ENCODE data around the gene PTPN5. TPM values are rescaled to one million over a fixed set of nuclear protein-coding genes. Genes with fewer than 3 reads are reported as not detected.
A peak's percentile ranks its signal among the peaks of the same experiment; 100 is the strongest.

Gene PTPN5
- total RNA-seq, 2 experiments from 2014 or later: not detected

GRCh38 chr11:18726040-18726439 lies 65.6 kb downstream of the PTPN5 start, which contains the start of gene IGSF22:
TSS of gene IGSF22 (minus strand) at chr11:18726188. CDS start at chr11:18724236, 1,952 bp downstream.
- peaks cover 3% of the 10 kb centered on the region for H3K4me1 Mint-ChIP-seq (ENCODE audit: low read depth)
- H3K4me3 Mint-ChIP-seq: no peak within 1 kb of the TSS
- DNase-seq (no peak), ATAC-seq (no peak)
- no peaks in the 10 kb centered on the region for H3K27me3 Mint-ChIP-seq
- no peak for TF ChIP-seq CTCF (IDR thresholded peaks at IDR 0.05)
- H3K9me3 Mint-ChIP-seq: no peaks in the 10 kb centered on the region
- no peaks in the 10 kb centered on the region for H3K36me3 Mint-ChIP-seq (ENCODE audit: low read depth)
- H3K27ac Mint-ChIP-seq: no peak within 1 kb of the TSS
- CTCF ChIA-PET: interaction anchor here (1.0 kb wide), 1 partner anchor 13 kb away, joined by 3 read pairs; no protein-coding TSS in a partner anchor
- intact Hi-C loops (cut with micrococcal nuclease): no loop called here
- POLR2A ChIA-PET: interaction anchor here (0.6 to 0.7 kb wide), 2 partner anchors 37 to 39 kb away, joined by 3 read pairs; no protein-coding TSS in a partner anchor

GRCh38 chr11:18723991-18724390 lies 67.6 kb downstream of the PTPN5 start:
- Mint-ChIP-seq H3K27ac (no peak overlapping the region), H3K36me3 (ENCODE audit: low read depth) (no peaks in the 10 kb centered on the region), H3K9me3 (no peaks in the 10 kb centered on the region), H3K27me3 (no peaks in the 10 kb centered on the region), H3K4me3 (no peak overlapping the region), H3K4me1 (ENCODE audit: low read depth) (peaks cover 3% of the 10 kb centered on the region)
- ChIA-PET POLR2A (no interaction called here), CTCF (interaction anchor here (0.7 to 3.4 kb wide), 6 partner anchors 7 to 41 kb away, joined by 3 to 37 read pairs (median 4); no protein-coding TSS in a partner anchor)
- no peak for ATAC-seq
- no peak for DNase-seq
- no peak for TF ChIP-seq CTCF (IDR thresholded peaks at IDR 0.05)
- intact Hi-C loops (cut with micrococcal nuclease): no loop called here

- H3K27ac Mint-ChIP-seq: no peak overlapping the region
- TF ChIP-seq CTCF (IDR thresholded peaks at IDR 0.05): peak; percentile 60
- intact Hi-C loops (cut with micrococcal nuclease): no loop called here
- H3K36me3 Mint-ChIP-seq (ENCODE audit: low read depth): no peaks in the 10 kb centered on the region
- H3K27me3 Mint-ChIP-seq: no peaks in the 10 kb centered on the region
- no peaks in the 10 kb centered on the region for H3K4me1 Mint-ChIP-seq (ENCODE audit: low read depth)
- DNase-seq: no peak
- POLR2A ChIA-PET: interaction anchor here (0.7 to 1.3 kb wide), 6 partner anchors 9 to 326 kb away, joined by 3 to 6 read pairs (median 4); partner anchors contain the start of gene SPTY2D1
- CTCF ChIA-PET: interaction anchor here (0.6 to 3.8 kb wide), 50 partner anchors 9 to 624 kb away, joined by 3 to 51 read pairs (median 6); partner anchors contain the start of genes SPTY2D1, TMEM86A, TSG101 and UEVLD
- no peak for ATAC-seq
- H3K4me3 Mint-ChIP-seq: peak overlapping the region; percentile 76
- no peaks in the 10 kb centered on the region for H3K9me3 Mint-ChIP-seq
These were observed 69.3 kb downstream of the PTPN5 start for GRCh38 chr11:18722293-18722637.

- peak; percentile 71 for DNase-seq
- Mint-ChIP-seq H3K9me3 (no peaks in the 10 kb centered on the region), H3K4me3 (peak overlapping the region; percentile 76), H3K4me1 (ENCODE audit: low read depth) (no peaks in the 10 kb centered on the region), H3K36me3 (ENCODE audit: low read depth) (no peaks in the 10 kb centered on the region), H3K27me3 (no peaks in the 10 kb centered on the region), H3K27ac (peak overlapping the region; percentile 67)
- ATAC-seq: peak; percentile 66
- intact Hi-C loops (cut with micrococcal nuclease): no loop called here
- POLR2A ChIA-PET: interaction anchor here (0.7 to 1.3 kb wide), 8 partner anchors 10 to 325 kb away, joined by 3 to 6 read pairs (median 4); partner anchors contain the start of gene SPTY2D1
- CTCF ChIA-PET: interaction anchor here (0.6 to 3.8 kb wide), 56 partner anchors 8 to 624 kb away, joined by 3 to 51 read pairs (median 5); partner anchors contain the start of genes SPTY2D1, TMEM86A, TSG101 and UEVLD
- peak; percentile 94 for TF ChIP-seq CTCF (IDR thresholded peaks at IDR 0.05)
These were observed 69.9 kb downstream of the PTPN5 start for GRCh38 chr11:18721561-18722292.

Measured in activated CD8-positive, alpha-beta T cell treated with anti-CD3 and anti-CD28 coated beads for 36 hours (primary cell).